ENCODE results near the gene MORN1. TPM values are rescaled to one million over a fixed set of nuclear protein-coding genes. Genes with fewer than 3 reads are reported as not detected.

MORN1 gene
- total and polyA plus RNA-seq, 2 of the 4 experiments (the other 2 are of a cell fraction), result 3.0 to 4.2 TPM

GRCh38 chr1:2279210-2279639, 112.1 kb downstream of the MORN1 start:
- peaks cover 21% of the 10 kb centered on the region for H3K9me1 ChIP-seq (ENCODE audit: insufficient read depth, low read length)
- no TSS peak for BruUV-seq (replicated peaks)
- H4K8ac ChIP-seq (ENCODE audit: low read depth in 2 of 2, low read length in 2 of 2), result peak overlapping the region; percentile 86 to 94; a peak in 3 of 4 replicates
- no peaks in the 10 kb centered on the region for H3K9me3 ChIP-seq (ENCODE audit: control insufficient read depth, insufficient read depth, low read length)
- CTCF ChIA-PET, result no interaction called here
- peak overlapping the region; percentile 88 for H2BK5ac ChIP-seq (ENCODE audit: low read depth, low read length, poor library complexity, severe bottlenecking)
- H3K79me1 ChIP-seq (ENCODE audit: low read depth in 1 of 2, low read length in 2 of 2), result peaks cover 13 to 67% of the 10 kb centered on the region in 2 experiments
- WGBS, 2 experiments (ENCODE audit: extremely low coverage in 2 of 2, insufficient read length in 1 of 2), result no CpG with 5 or more reads among the region's 13 CpGs
- H2AFZ ChIP-seq (replicated peaks; ENCODE audit: low read length, poor library complexity), result peak overlapping the region; percentile 77
- dilution Hi-C loops (cut with HindIII; ENCODE audit: low sequenced_read_pairs, unreplicated experiment), result no loop called here
- H4K5ac ChIP-seq (ENCODE audit: low read depth, low read length), result peak overlapping the region; percentile 65; the same call in 1 of the 2 replicates
- H3K4ac ChIP-seq (ENCODE audit: low read depth, low read length), result peak overlapping the region; percentile 89
- POLR2A ChIA-PET (ENCODE audit: unreplicated experiment), result no interaction called here
- TF ChIP-seq FOS (IDR thresholded peaks at IDR 0.05; ENCODE audit: low read depth, low read length) (no peak), MAZ (IDR thresholded peaks at IDR 0.05; ENCODE audit: borderline replicate concordance, low read depth, low read length) (peak; percentile 69; the same call in 1 of the 2 replicates), RFX5 (IDR thresholded peaks at IDR 0.05; ENCODE audit: low read depth, low read length) (no peak)
- peak; percentile 94 for DNase-seq
- peak; percentile 88 for ATAC-seq (ENCODE audit: low read depth)
- peak overlapping the region; percentile 80 for H3K18ac ChIP-seq (ENCODE audit: low read depth, low read length)
- H2AK5ac ChIP-seq (ENCODE audit: low read depth, low read length), result peak overlapping the region; percentile 100
- intact Hi-C loops (cut with micrococcal nuclease), result loop anchor here (5.0 kb wide), 1 partner anchor 47 kb away; no protein-coding TSS in a partner anchor
- H3K4me2 ChIP-seq (ENCODE audit: low read depth, low read length), result peak overlapping the region; percentile 79
- H2BK15ac ChIP-seq (ENCODE audit: low read depth, low read length), result peak overlapping the region; percentile 92; the same call in 2 of the 3 replicates
- peak overlapping the region; percentile 95 for H3K27ac ChIP-seq (ENCODE audit: insufficient read depth, low read length)
- H4K91ac ChIP-seq (ENCODE audit: insufficient read depth, low read depth, low read length), result peak overlapping the region; percentile 93
- no peak overlapping the region for H3K56ac ChIP-seq (ENCODE audit: extremely low read depth, insufficient read depth, low read length)
- H2BK120ac ChIP-seq (ENCODE audit: low read depth, low read length), result peak overlapping the region; percentile 89
- peaks cover 6% of the 10 kb centered on the region for H3K36me3 ChIP-seq (ENCODE audit: control insufficient read depth, insufficient read depth, low read length)
- peaks cover 50% of the 10 kb centered on the region for H3K4me1 ChIP-seq (ENCODE audit: control insufficient read depth, insufficient read depth, low read length)
- H3K9ac ChIP-seq (ENCODE audit: low read depth, low read length), result peak overlapping the region; percentile 77
- H2BK20ac ChIP-seq (ENCODE audit: low read depth, low read length), result peak overlapping the region; percentile 48; the same call in 1 of the 2 replicates
- no peak overlapping the region for H3K4me3 ChIP-seq (ENCODE audit: insufficient read depth, low read depth, low read length)
- H3K27me3 ChIP-seq (ENCODE audit: control insufficient read depth, insufficient read depth, low read length), result no peaks in the 10 kb centered on the region
- peaks cover 56% of the 10 kb centered on the region for H4K20me1 ChIP-seq (ENCODE audit: insufficient read depth, low read length)
- peak overlapping the region; percentile 72; the same call in 1 of the 2 replicates for H3K23ac ChIP-seq (ENCODE audit: low read depth, low read length)
- peak overlapping the region; percentile 82 for H3K14ac ChIP-seq (replicated peaks; ENCODE audit: low read depth, low read length)
- peak overlapping the region; percentile 97 for H2AK9ac ChIP-seq (replicated peaks; ENCODE audit: low read depth, low read length, poor library complexity)
- in situ Hi-C loops (cut with MboI; ENCODE audit: low sequenced_read_pairs), result no loop called here

All from IMR-90 (cell line).